Psoas muscle (tissue), 8 donors: ENCODE data around the gene FLRT3. TPM values are rescaled to one million over a fixed set of nuclear protein-coding genes. Genes with fewer than 3 reads are reported as not detected.

ENCODE experiments used
- ATAC-seq, 4 donors: fragments of 200-7000 bp; cut with Tn5 transposase; one replicate each; pipeline ENCODE4 v1.9.1; 2020; ENCODE audit warnings: moderate library complexity in 3 of 4, mild to moderate bottlenecking in 2 of 4
- DNase-seq, 2 donors: peaks; one replicate each; pipeline ENCODE4 v3.0.0-alpha.2; 2020
- H3K27ac ChIP-seq: fragments of 200-600 bp; one replicate; pipeline ENCODE4 v1.8.0; 2022
- H3K27me3 ChIP-seq, 3 donors: fragments of 200-600 bp in 1 of 3; one replicate each; pipeline versions ENCODE4 v1.6.1 to v1.8.0; 2013 to 2022; ENCODE audit warnings: low read length in 2 of 3, mild to moderate bottlenecking in 2 of 3, moderate library complexity in 1 of 3; ENCODE audit not compliant: insufficient read depth in 3 of 3
- H3K36me3 ChIP-seq, 2 donors: fragments of 200-600 bp in 1 of 2; one replicate each; pipeline versions ENCODE4 v1.6.1 to v1.8.0; 2013 to 2022; ENCODE audit warnings: low read depth in 1 of 2, mild to moderate bottlenecking in 1 of 2, moderate library complexity in 1 of 2; ENCODE audit not compliant: insufficient read depth in 1 of 2
- H3K4me1 ChIP-seq: fragments of 200-600 bp; one replicate; pipeline ENCODE4 v1.8.0; 2022
- H3K4me3 ChIP-seq: fragments of 200-600 bp; one replicate; pipeline ENCODE4 v1.8.0; 2022; ENCODE audit warnings: mild to moderate bottlenecking
- H3K9me3 ChIP-seq: fragments of 200-600 bp; one replicate; pipeline ENCODE4 v1.8.0; 2022
- WGBS, 3 donors: extraction: QIAGEN DNeasy Blood & Tissue Kit; methylation state at CpG; one replicate each; pipeline versions ENCODE4 v1.1.6 to v1.1.7; 2013; 5-methylcytosine and 5-hydroxymethylcytosine counted together
- intact Hi-C, 2 donors: fragments of 100-400 bp; cut with DNase I; formaldehyde crosslinking; loops; one replicate each; pipeline versions ENCODE4 v1.11.0 to v1.14.2; 2022
- polyA plus RNA-seq, 3 donors: library from polyadenylated mRNA; stranded (reverse); fragments of 200-250 nt; gene quantifications; one replicate each; pipeline ENCODE4 v1.2.3, GENCODE V29; 2013
- total RNA-seq, 4 donors: library from RNA; stranded (reverse); fragmentation: NEBNext Ultra II Directional in 2 of 4; extraction: Animal tissue kit (Norgen Biotek cat#: 25700) in 2 of 4; gene quantifications; one replicate each; pipeline versions ENCODE4 v1.2.1 to v1.2.4, GENCODE V29; 2021 to 2023
- TF ChIP-seq, protein P1 (sequence below): fragments of 200-600 bp; IDR thresholded peaks from one replicate; pipeline ENCODE4 v1.8.0; 2022; ENCODE audit warnings: antibody characterized with exemption
- donor health status: healthy with polysubstance abuse.
- donor health status: DM: no; HTN: no; CAD: no; lungs with moderate emphysema.
- donor health status: Bipolar disorder and iron deficiency.
- donor health status: healthy.
- donor health status: DM: yes; HTN: yes; CAD: no.
- donor health status: DM: no; HTN: no; CAD: no.
- donor health status: DM: no; HTN: no; CAD: no.
- donor health status: DM: yes; HTN: yes; CAD: no.

The FLRT3 gene
- total and polyA plus RNA-seq, 7 donors = 0.31 to 3.1 (median 1.0) TPM

DNA sequence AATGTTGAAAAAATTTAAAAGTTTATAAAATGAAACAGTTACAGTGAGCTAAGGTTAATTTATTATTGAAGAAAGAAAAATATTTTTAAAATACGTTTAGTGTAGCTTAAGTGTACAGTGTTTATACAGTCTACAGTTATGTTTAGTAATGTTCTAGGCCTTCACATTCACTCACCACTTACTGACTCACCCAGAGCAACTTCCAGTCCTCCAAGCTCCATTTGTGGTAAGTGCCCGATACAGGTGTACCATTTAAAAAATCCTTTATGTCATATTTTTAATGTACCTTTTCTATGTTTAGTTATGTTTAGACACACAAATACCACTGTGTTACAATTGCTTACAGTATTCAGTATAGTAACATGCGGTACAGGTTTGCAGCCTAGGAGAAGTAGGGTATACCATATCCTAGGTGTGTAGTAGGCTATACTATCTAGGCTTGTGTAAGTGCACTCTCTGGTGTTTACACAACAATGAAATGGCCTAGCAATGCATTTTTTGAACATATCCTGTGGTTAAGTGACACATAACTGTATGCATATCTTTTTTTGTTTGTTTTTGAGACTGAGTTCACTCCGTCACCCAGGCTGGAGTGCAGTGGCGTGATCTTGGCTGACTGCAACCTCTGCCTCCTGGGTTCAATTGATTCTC, 26.3 kb downstream of the FLRT3 start:
- WGBS, 3 donors = 94 to 96% (median 96%) methylated on average over 5 of the region's 5 CpGs

GRCh38 chr20:14307956-14308355, 29.5 kb downstream of the FLRT3 start:
- Histone ChIP-seq H3K27ac (no peak overlapping the region), H3K4me1 (no peaks in the 10 kb centered on the region), H3K27me3 (no peaks in the 10 kb centered on the region), H3K36me3 (no peaks in the 10 kb centered on the region), H3K9me3 (peaks cover 3% of the 10 kb centered on the region), H3K4me3 (no peak overlapping the region)
- ATAC-seq (no peak), DNase-seq (no peak)
- 89 to 93% (median 91%) methylated on average over 2 of the region's 2 CpGs for WGBS, 3 donors
- intact Hi-C loops = no loop called here
- TF ChIP-seq, protein P1, sequence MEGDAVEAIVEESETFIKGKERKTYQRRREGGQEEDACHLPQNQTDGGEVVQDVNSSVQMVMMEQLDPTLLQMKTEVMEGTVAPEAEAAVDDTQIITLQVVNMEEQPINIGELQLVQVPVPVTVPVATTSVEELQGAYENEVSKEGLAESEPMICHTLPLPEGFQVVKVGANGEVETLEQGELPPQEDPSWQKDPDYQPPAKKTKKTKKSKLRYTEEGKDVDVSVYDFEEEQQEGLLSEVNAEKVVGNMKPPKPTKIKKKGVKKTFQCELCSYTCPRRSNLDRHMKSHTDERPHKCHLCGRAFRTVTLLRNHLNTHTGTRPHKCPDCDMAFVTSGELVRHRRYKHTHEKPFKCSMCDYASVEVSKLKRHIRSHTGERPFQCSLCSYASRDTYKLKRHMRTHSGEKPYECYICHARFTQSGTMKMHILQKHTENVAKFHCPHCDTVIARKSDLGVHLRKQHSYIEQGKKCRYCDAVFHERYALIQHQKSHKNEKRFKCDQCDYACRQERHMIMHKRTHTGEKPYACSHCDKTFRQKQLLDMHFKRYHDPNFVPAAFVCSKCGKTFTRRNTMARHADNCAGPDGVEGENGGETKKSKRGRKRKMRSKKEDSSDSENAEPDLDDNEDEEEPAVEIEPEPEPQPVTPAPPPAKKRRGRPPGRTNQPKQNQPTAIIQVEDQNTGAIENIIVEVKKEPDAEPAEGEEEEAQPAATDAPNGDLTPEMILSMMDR = no peak

More for the DNA sequence above, 26.3 kb downstream of the FLRT3 start:
- DNase-seq (no peak), ATAC-seq (no peak)
- Histone ChIP-seq H3K9me3 (no peaks in the 10 kb centered on the region), H3K27me3 (no peaks in the 10 kb centered on the region), H3K36me3 (no peaks in the 10 kb centered on the region), H3K4me3 (no peak overlapping the region), H3K27ac (no peak overlapping the region), H3K4me1 (no peaks in the 10 kb centered on the region)
- TF ChIP-seq, protein P1 = no peak
- intact Hi-C loops = no loop called here

- intact Hi-C loops = no loop called here
- H3K27me3 ChIP-seq = no peaks in the 10 kb centered on the region
- H3K27ac ChIP-seq = no peak overlapping the region
- TF ChIP-seq, protein P1 = no peak
- 96 to 100% (median 99%) methylated on average over 1 of the region's 1 CpG for WGBS, 3 donors
- DNase-seq = no peak
- H3K9me3 ChIP-seq = peaks cover 4% of the 10 kb centered on the region
- no peaks in the 10 kb centered on the region for H3K4me1 ChIP-seq
- ATAC-seq = no peak
- H3K36me3 ChIP-seq = no peaks in the 10 kb centered on the region
- H3K4me3 ChIP-seq = no peak overlapping the region
Observed at GRCh38 chr20:14304472-14304871, 32.9 kb downstream of the FLRT3 start.

- no peak overlapping the region for H3K27ac ChIP-seq
- no peaks in the 10 kb centered on the region for H3K27me3 ChIP-seq
- peaks cover 4% of the 10 kb centered on the region for H3K9me3 ChIP-seq
- H3K4me1 ChIP-seq = no peaks in the 10 kb centered on the region
- DNase-seq (no peak), ATAC-seq (no peak)
- intact Hi-C loops = no loop called here
- TF ChIP-seq, protein P1 = no peak
- H3K36me3 ChIP-seq = no peaks in the 10 kb centered on the region
- H3K4me3 ChIP-seq = no peak overlapping the region
Observed at GRCh38 chr20:14303651-14304050, 33.8 kb downstream of the FLRT3 start.

DNA sequence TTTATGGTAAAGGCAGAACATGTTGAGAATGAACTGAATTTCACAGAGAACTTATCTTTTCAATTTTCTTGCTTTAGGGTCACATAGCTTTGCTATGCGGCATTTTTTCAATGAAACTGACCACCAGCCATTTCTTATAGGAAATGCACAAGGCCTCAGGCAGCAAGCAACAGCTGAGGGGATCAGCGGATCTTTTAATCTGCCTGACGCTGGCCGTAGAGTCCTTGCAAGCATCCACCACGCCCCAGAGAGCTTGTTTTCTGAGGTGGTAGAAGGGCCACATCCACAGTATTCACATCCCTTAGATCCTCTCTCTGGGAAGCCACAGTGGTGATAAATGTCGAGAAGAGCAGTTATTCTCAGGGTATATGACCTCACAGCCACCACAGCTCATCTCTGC, 34.3 kb downstream of the FLRT3 start:
- no peaks in the 10 kb centered on the region for H3K36me3 ChIP-seq
- peaks cover 4% of the 10 kb centered on the region for H3K9me3 ChIP-seq
- no peak overlapping the region for H3K27ac ChIP-seq
- H3K4me1 ChIP-seq = no peaks in the 10 kb centered on the region
- no peak for ATAC-seq
- DNase-seq = no peak
- H3K4me3 ChIP-seq = no peak overlapping the region
- intact Hi-C loops = no loop called here
- TF ChIP-seq, protein P1 = no peak
- 64 to 71% (median 69%) methylated on average over 6 of the region's 6 CpGs for whole genome bisulfite sequencing, 3 donors
- no peaks in the 10 kb centered on the region for H3K27me3 ChIP-seq
